GM21576 (cell line): ENCODE data around the gene ZNF717.
"Not testable (repeated sequence)": the region's sequence is repeated elsewhere in the genome, so short reads cannot be mapped to it uniquely, and the experiment has no call there.

Experiments
- ATAC-seq: cut with Tn5 transposase; IDR thresholded peaks from one replicate; pipeline ENCODE4 v1.9.1; 2021; ENCODE audit warnings: mild to moderate bottlenecking, moderate library complexity; ENCODE audit not compliant: unreplicated experiment

ZNF717 gene

GRCh38 chr3:75785081-75785755, at the start of gene ZNF717:
Gene ZNF717 (minus strand): TSS chr3:75785549. CDS start chr3:75783362, 2,187 bp downstream.
- not testable (repeated sequence) for ATAC-seq

DNA sequence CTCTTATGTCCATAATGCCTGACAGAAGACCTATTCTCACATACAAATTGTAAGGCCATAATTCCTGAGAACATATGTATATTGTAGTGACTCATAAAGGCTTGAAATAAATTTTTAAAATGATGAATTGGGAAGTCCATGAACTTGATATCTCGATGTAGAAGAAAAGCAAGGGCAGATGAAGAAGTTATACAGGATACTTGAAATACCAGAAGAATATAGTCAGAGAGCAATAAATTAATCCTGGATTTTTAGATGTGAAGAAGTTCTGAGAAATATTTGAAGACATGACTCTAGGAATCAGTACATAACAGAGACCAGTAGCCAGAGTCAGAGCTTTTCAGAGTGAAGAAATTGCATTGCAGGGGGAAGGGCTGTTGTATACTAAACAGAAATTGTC, 45.7 kb upstream of the ZNF717 start:
- ATAC-seq: not testable (repeated sequence)

DNA sequence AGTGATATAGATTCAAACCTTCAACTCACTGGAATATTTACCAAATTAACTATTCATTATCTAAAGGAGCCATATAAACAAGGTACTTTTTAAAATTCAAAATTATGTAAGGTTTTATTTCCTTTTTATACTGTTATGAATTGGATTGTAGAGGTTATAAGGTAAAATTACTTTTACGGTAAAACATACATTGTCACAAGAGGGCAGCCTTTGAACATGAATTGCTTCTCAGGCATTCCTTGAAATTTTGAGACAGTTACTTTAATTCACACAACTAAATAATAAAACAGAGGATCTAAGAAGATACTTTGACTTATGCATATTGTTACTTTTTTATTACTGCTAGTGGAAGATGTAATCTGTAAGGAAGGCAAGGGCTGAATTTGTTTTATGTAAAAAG, 32.7 kb upstream of the ZNF717 start:
- ATAC-seq: not testable (repeated sequence)

- not testable (repeated sequence) for ATAC-seq
These were observed 31.2 kb upstream of the ZNF717 start for GRCh38 chr3:75816287-75817180.

DNA sequence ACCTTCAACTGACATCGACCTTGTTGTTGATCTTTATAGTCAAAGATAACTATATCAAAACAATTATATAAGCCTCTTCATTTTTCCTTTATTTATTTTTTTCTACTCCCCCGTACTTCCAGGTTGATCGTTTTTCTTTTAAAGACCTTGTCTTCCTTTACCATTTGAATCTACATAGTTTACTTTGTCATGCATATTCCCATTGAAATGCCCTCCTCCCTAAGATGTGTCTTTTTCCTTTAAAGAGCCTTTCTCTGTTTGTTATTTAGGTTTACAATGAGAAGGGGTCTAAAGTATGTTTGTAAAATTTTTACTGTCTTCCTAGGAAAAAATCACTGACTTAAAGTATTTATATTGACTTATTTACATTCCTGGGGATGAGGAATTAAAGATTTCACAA, 29.4 kb upstream of the ZNF717 start:
- ATAC-seq: no peak

DNA sequence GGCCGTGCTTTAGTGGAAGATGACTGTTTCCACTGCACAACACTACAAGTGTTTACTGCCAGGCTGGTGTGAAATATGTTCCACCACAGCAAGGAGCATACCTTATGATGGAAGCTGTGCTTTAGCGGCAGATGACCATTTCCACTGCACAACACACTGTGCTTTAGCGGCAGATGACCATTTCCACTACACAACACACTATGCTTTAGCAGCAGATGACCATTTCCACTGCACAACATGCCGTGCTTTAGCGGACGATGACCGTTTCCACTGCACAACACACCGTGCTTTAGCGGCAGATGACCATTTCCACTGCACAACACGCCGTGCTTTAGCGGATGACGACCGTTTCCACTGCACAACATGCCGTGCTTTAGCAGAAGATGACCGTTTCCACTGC, 2.8 kb downstream of the ZNF717 start:
- no peak for ATAC-seq

DNA sequence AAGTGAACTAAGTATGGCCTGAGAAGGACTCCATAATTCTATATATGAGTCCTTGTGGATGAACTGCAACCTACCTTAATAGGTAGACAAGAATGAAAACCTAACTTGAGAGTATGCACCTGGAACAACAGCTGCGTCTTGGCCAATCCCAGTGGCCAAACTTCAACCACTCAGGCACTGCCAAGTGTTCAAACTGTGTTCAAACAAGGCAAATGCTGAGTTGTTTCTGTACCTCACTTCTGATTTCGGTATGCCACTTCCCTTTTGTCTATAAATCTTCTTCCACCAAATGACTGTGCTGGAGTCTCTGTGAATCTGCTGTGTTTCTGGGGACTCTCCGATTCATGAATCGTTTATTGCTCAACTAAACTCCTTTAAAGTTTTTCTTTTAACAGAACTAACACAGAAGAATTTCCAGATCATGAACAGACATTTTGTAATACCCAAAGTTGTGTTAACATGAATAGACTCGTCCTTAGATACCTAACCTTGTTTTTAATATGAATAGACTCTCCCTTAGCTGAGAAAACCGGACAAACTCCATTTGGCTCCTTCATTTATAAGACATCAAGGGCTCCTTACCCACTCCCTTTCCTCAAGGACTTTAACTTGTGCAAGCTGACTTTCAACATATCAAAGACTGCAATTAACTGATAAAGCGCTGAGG, 4.1 kb downstream of the ZNF717 start:
- ATAC-seq: no peak

- ATAC-seq: not testable (repeated sequence)
These were observed 7.6 kb downstream of the ZNF717 start for GRCh38 chr3:75777742-75778141.

DNA sequence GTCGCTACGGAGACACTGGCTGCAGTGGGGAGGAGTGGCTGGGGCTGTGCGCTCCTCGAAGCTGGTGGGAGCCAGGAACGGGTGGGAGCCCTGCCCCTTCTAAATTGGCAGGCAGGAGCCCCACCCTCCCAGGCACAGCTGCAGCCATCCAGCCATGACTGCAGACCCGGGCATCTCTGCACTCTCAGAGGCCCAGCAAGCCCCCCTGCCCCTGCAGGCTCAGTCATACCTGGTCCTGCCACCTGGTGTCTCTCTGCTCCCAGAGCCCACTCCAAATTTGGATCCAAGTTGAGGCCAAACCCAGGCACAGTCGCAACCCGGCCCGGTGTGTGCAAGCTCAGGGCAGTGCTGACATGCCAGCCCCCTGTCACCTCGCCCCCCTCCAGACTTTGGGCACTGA, 13.7 kb downstream of the ZNF717 start:
- not testable (repeated sequence) for ATAC-seq

DNA sequence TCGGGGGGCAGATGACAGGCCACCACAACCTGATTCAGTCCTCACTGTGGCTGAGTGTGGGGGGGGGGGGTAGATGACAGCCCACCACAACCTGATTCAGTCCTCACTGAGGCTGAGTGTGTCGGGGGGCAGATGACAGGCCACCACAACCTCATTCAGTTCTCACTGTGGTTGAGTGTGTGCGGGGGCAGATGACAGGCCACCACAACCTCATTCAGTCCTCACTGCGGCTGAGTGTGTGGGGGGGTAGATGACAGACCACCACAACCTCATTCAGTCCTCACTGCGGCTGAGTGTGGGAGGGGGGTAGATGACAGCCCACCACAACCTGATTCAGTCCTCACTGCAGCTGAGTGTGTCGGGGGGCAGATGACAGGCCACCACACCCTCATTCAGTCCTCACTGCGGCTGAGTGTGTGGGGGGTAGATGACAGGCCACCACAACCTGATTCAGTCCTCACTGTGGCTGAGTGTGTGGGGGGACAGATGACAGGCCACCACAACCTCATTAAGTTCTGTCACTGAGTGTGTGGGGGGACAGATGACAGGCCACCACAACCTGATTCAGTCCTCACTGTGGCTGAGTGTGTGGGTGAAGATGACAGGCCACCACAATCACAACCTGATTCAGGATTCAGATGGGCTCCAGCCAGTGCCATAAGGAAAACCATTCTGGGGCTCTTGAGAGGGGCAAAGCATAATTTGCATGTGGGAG, 16.9 kb downstream of the ZNF717 start:
- ATAC-seq: no peak

DNA sequence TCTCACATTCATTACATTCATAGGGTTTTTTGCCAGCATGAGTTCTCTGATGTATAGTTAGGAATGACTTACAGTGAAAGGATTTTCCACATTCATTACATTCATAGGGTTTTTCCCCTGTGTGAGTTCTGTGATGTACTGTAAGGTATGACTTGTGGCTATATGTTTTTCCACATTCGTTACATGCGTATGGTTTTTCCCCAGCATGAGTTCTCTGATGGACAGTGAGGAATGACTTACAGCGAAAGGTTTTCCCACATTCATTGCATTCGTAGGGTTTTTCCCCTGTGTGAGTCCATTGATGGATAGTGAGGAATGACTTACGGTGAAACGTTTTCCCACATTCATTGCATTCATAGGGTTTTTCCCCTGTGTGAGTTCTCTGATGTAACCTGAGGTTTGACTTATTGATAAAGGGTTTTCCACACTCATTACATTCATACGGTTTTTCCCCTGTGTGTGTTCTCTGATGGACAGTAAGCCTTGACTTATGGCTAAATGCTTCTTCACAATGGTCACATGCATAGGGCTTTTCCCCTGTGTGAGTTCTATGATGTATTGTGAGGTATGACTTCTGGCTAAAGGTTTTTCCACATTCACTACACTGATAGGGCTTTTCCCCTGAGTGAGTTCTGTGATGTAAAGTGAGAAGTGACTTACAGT, 47.4 kb downstream of the ZNF717 start:
- ATAC-seq: no peak

- no peak for ATAC-seq
These were observed 57.4 kb downstream of the ZNF717 start for GRCh38 chr3:75727985-75728384.

DNA sequence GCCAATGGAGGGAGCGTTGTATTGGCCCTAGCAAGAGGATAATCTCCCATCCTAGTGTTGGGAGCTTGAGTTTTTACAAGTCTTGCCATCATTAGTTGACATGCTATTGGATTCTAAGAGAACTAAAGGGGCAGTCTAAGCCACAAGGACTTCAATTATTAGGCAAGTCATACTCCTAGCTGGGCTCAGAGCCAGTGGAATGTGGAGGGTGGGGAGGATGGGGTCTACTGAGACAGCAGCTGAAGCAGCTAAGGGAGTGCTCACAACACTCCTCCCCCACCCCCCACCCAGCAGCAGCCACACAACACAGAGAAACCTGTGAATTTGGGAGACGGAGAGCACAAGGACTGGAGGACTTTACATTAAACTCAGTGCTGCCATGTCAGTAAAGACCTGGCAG, 93.3 kb downstream of the ZNF717 start:
- ATAC-seq: no peak

DNA sequence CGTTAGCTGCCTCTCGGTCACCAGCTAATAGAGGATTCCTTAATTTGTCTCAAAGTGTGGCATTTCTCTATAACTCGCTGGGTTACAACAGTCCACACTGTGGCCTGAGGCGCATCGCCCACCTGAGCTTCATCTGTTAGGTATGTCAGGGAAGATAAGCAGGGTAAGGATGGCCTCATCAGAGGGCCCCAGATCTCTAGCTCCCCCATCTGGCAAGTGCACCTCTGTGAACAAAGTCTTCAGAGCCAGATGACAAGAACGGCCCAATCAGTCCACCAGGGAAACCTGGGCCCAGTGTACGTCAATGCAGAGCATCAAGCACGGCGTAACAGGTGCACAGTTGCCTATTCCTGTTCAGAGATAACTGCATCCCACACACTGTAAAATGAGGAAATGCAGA, 98.0 kb downstream of the ZNF717 start:
- ATAC-seq: no peak
